Vagina (tissue), 2 donors: ENCODE data around the gene HYAL1.

Experiments
- POLR2A ChIP-seq, 2 donors: fragments of 450-650 bp; IDR thresholded peaks; one replicate each; pipeline ENCODE4 v1.6.1; 2017; ENCODE audit warnings: antibody characterized with exemption in 2 of 2, mild to moderate bottlenecking in 2 of 2, moderate library complexity in 2 of 2
- TF ChIP-seq, protein P1 (sequence below), 3 experiments: fragments of 450-650 bp in 2 of 3; fragments of 200-600 bp in 1 of 3; sonication (generic) in 1 of 3; IDR thresholded peaks; one replicate each; pipeline ENCODE4 v1.5.1; 2017 to 2019; ENCODE audit warnings: antibody characterized with exemption in 3 of 3, mild to moderate bottlenecking in 2 of 3, moderate library complexity in 2 of 3

DNA sequence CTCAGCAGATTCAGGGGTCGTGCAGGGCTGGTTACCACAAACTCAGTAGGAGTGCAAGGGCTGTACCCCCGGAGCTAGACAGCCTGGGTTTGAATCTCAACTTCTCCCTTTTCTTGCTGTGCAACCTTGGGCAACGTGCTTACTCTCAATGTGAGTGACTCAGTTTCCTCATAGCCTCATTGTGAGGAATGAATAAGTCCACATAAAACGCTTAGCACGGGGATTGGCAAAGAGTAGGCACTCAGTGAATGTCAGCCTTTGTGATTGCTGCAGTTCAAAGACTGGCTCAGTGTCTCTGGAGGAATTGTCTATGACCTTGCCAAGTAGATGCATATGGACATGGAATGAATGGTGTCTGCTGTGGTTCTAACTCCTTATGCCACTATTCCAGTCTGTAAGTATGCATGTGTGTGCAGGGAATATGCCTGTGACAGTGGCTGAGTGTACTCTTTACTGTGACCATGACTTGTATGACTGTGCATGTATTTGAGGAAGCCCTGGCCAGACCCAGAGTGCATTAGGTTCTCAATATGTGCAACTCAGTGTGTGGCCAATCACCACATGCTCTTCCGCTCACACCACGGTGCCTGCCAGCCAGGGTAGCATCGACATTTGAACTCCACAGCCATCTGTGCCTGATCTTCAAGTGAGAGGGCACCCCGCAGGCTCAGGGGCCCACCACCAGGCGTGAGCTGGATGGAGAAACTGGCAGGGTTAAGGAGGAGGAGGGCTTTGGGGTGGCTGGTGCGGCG is 3.3 kb downstream of the HYAL1 start:
- no peak for TF ChIP-seq POLR2A (IDR thresholded peaks at IDR 0.05)
- TF ChIP-seq, protein P1, sequence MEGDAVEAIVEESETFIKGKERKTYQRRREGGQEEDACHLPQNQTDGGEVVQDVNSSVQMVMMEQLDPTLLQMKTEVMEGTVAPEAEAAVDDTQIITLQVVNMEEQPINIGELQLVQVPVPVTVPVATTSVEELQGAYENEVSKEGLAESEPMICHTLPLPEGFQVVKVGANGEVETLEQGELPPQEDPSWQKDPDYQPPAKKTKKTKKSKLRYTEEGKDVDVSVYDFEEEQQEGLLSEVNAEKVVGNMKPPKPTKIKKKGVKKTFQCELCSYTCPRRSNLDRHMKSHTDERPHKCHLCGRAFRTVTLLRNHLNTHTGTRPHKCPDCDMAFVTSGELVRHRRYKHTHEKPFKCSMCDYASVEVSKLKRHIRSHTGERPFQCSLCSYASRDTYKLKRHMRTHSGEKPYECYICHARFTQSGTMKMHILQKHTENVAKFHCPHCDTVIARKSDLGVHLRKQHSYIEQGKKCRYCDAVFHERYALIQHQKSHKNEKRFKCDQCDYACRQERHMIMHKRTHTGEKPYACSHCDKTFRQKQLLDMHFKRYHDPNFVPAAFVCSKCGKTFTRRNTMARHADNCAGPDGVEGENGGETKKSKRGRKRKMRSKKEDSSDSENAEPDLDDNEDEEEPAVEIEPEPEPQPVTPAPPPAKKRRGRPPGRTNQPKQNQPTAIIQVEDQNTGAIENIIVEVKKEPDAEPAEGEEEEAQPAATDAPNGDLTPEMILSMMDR (IDR thresholded peaks at IDR 0.05) = no peak
